Fibroblast of skin of right quadriceps (primary cell): ENCODE data around the gene ALKBH5.
A peak's percentile ranks its signal among the peaks of the same experiment; 100 is the strongest.

Source experiments
- DNase-seq: peaks from one replicate; pipeline ENCODE4 v3.0.0-alpha.2; 2013

The ALKBH5 gene

GRCh38 chr17:18248300-18248731, 64.7 kb downstream of the ALKBH5 start:
- peak; percentile 67 for DNase-seq

- DNase-seq, result no peak
Observed at GRCh38 chr17:18248811-18249210, 65.2 kb downstream of the ALKBH5 start.

GRCh38 chr17:18250259-18250658, 66.6 kb downstream of the ALKBH5 start:
- DNase-seq, result no peak

- no peak for DNase-seq
Observed at GRCh38 chr17:18250708-18251107, 67.1 kb downstream of the ALKBH5 start.

- DNase-seq, result no peak
Observed at GRCh38 chr17:18251204-18251603, 67.6 kb downstream of the ALKBH5 start.

- DNase-seq, result no peak
Observed at GRCh38 chr17:18252160-18252559, 68.5 kb downstream of the ALKBH5 start.

- DNase-seq, result no peak
Observed at GRCh38 chr17:18253187-18253884, 69.7 kb downstream of the ALKBH5 start.

- no peak for DNase-seq
Observed at GRCh38 chr17:18253947-18254821, 70.6 kb downstream of the ALKBH5 start.

- DNase-seq, result no peak
Observed at GRCh38 chr17:18254888-18255649, 71.4 kb downstream of the ALKBH5 start.

GRCh38 chr17:18256351-18256750, 72.7 kb downstream of the ALKBH5 start:
- no peak for DNase-seq

GRCh38 chr17:18256776-18257175, 73.1 kb downstream of the ALKBH5 start:
- no peak for DNase-seq

GRCh38 chr17:18257268-18257981, 73.8 kb downstream of the ALKBH5 start:
- DNase-seq, result no peak

- peak; percentile 20 for DNase-seq
Observed at GRCh38 chr17:18257982-18258355, 74.3 kb downstream of the ALKBH5 start.

- DNase-seq, result peak; percentile 16
Observed at GRCh38 chr17:18258356-18259038, 74.9 kb downstream of the ALKBH5 start, which contains the start of gene FLII. FLII (minus strand) TSS chr17:18258738; CDS start chr17:18258690, 48 bp downstream.
